Endothelial cell of umbilical vein (primary cell): ENCODE data around the gene SMAD9. TPM values are rescaled to one million over a fixed set of nuclear protein-coding genes. Genes with fewer than 3 reads are reported as not detected.

Source experiments
- BruUV-seq: library from RNA; stranded (reverse); fragments of 400-500 nt; replicated peaks from 2 replicates; lab custom pipeline; 2021; lab: Mats Ljungman, UMichigan
- CTCF ChIA-PET: fragments of 300-600, 350-600 bp; sonication (Branson Sonifier 250); formaldehyde crosslinking; loops from one replicate; lab custom pipeline; 2021; ENCODE audit warnings: antibody characterized with exemption, inconsistent platforms; lab: Charles Lee
- POLR2A ChIA-PET: fragments of 300-600, 350-600 bp; sonication (Branson Sonifier 250); formaldehyde crosslinking; loops from one replicate; lab custom pipeline; 2021; ENCODE audit warnings: antibody characterized with exemption, inconsistent platforms; lab: Charles Lee
- DNase-seq: peaks from one replicate; pipeline ENCODE4 v3.0.0-alpha.2; 2011; ENCODE audit warnings: low read depth, low spot score
- FAIRE-seq: peaks from 2 replicates; lab custom pipeline; 2011; peaks lifted over from hg19 to GRCh38; lab: Jason Lieb, UNC
- H2AFZ ChIP-seq: 2 replicates; pipeline ENCODE4 v1.6.0; 2012; ENCODE audit warnings: low read depth, low read length, control low read depth, inconsistent platforms
- H3K27ac ChIP-seq: 2 replicates; pipeline ENCODE4 v1.5.1; 2011; ENCODE audit warnings: low read depth, mild to moderate bottlenecking, control low read depth, low read length, moderate library complexity; ENCODE audit not compliant: insufficient read depth
- H3K27me3 ChIP-seq, 2 experiments: 2 replicates each; pipeline versions ENCODE4 v1.6.0 to v1.6.1; 2011; ENCODE audit warnings: low read length in 2 of 2, mixed read lengths in 1 of 2; ENCODE audit not compliant: control insufficient read depth in 2 of 2, insufficient read depth in 2 of 2
- H3K36me3 ChIP-seq, 2 experiments: 2 replicates in 1 of 2; 3 replicates in 1 of 2; pipeline ENCODE4 v1.5.1; 2011; ENCODE audit warnings: low read length in 2 of 2, mild to moderate bottlenecking in 1 of 2, moderate library complexity in 1 of 2; ENCODE audit not compliant: control insufficient read depth in 2 of 2, insufficient read depth in 2 of 2; ENCODE audit errors: extremely low read depth in 1 of 2
- H3K4me1 ChIP-seq: 3 replicates; pipeline ENCODE4 v1.5.1; 2011; ENCODE audit warnings: mild to moderate bottlenecking, low read length; ENCODE audit not compliant: control insufficient read depth, insufficient read depth; ENCODE audit errors: extremely low read depth
- H3K4me2 ChIP-seq: 2 replicates; pipeline ENCODE4 v1.6.1; 2011; ENCODE audit warnings: low read length, control low read depth, mixed read lengths; ENCODE audit not compliant: insufficient read depth
- H3K4me3 ChIP-seq, 3 experiments: fragments of 200-600 bp in 1 of 3; sonication (generic), shearing (Covaris generic) in 1 of 3; replicated peaks in 1 of 3; 2 replicates each; pipeline ENCODE4 v1.5.1; 2011 to 2016; ENCODE audit warnings: control low read depth in 3 of 3, low read length in 3 of 3, mild to moderate bottlenecking in 2 of 3, inconsistent platforms in 1 of 3, low read depth in 1 of 3, moderate library complexity in 1 of 3; ENCODE audit not compliant: insufficient read depth in 1 of 3
- H3K79me2 ChIP-seq: 2 replicates; pipeline ENCODE4 v1.6.0; 2012; ENCODE audit warnings: low read length, inconsistent platforms; ENCODE audit not compliant: control insufficient read depth, insufficient read depth
- H3K9ac ChIP-seq: replicated peaks from 2 replicates; pipeline ENCODE3; 2011; ENCODE audit warnings: low read length, control low read depth; ENCODE audit not compliant: insufficient read depth; ENCODE audit errors: extremely low read depth
- H3K9me1 ChIP-seq: replicated peaks from 3 replicates; pipeline ENCODE4 v1.6.0; 2011; ENCODE audit warnings: mild to moderate bottlenecking, low read length; ENCODE audit not compliant: control insufficient read depth, insufficient read depth; ENCODE audit errors: extremely low read depth
- H3K9me3 ChIP-seq: replicated peaks from 2 replicates; pipeline ENCODE4 v1.5.1; 2012; ENCODE audit warnings: low read length, inconsistent platforms; ENCODE audit not compliant: control insufficient read depth, insufficient read depth
- H4K20me1 ChIP-seq: replicated peaks from 2 replicates; pipeline ENCODE3; 2011; ENCODE audit warnings: mild to moderate bottlenecking, low read length; ENCODE audit not compliant: control insufficient read depth, insufficient read depth; ENCODE audit errors: extremely low read depth
- CTCF ChIP-seq, 2 donors: IDR thresholded peaks; 1 replicate in 1 of 2; 2 replicates in 1 of 2; pipeline ENCODE4 v1.5.1; 2011; ENCODE audit warnings: low read length in 2 of 2, mild to moderate bottlenecking in 2 of 2, moderate library complexity in 2 of 2, control low read depth in 1 of 2, inconsistent platforms in 1 of 2, low read depth in 1 of 2; ENCODE audit not compliant: insufficient read depth in 1 of 2; ENCODE audit errors: extremely low read depth in 1 of 2
- EZH2 ChIP-seq: IDR thresholded peaks from 2 replicates; pipeline ENCODE4 v1.6.1; 2012; ENCODE audit warnings: borderline replicate concordance, low read depth, mild to moderate bottlenecking, moderate library complexity, low read length, inconsistent platforms; ENCODE audit not compliant: severe bottlenecking
- FOS ChIP-seq: IDR thresholded peaks from 2 replicates; pipeline ENCODE4 v1.6.1; 2011; ENCODE audit warnings: mild to moderate bottlenecking, low read length, moderate library complexity, borderline replicate concordance; ENCODE audit not compliant: insufficient read depth
- GATA2 ChIP-seq: IDR thresholded peaks from 2 replicates; pipeline ENCODE4 v1.7.0; 2011; ENCODE audit warnings: low read depth, mild to moderate bottlenecking, moderate library complexity, mixed read lengths, low read length; ENCODE audit not compliant: insufficient read length, insufficient read depth
- JUN ChIP-seq: IDR thresholded peaks from 2 replicates; pipeline ENCODE4 v1.6.1; 2011; ENCODE audit warnings: borderline replicate concordance, low read depth; ENCODE audit not compliant: insufficient read length, insufficient read depth
- MAX ChIP-seq: IDR thresholded peaks from 2 replicates; pipeline ENCODE4 v1.6.1; 2011; ENCODE audit not compliant: insufficient read depth, insufficient read length
- MYC ChIP-seq: IDR thresholded peaks from one replicate; pipeline ENCODE4 v1.6.1; 2011; ENCODE audit warnings: mild to moderate bottlenecking, low read depth, low read length
- POLR2A ChIP-seq: IDR thresholded peaks from 2 replicates; pipeline ENCODE4 v1.6.1; 2012; ENCODE audit warnings: low read depth, mild to moderate bottlenecking, control low read depth, low read length
- POLR2AphosphoS5 ChIP-seq: IDR thresholded peaks from 2 replicates; pipeline ENCODE4 v1.6.1; 2012; ENCODE audit warnings: low read depth, mild to moderate bottlenecking, control low read depth, low read length, moderate library complexity; ENCODE audit not compliant: insufficient read depth
- dilution Hi-C: fragments of 300-500 bp; cut with MboI; formaldehyde crosslinking; loops from one replicate; pipeline ENCODE4 v1.15.0; 2019; ENCODE audit warnings: low sequenced_read_pairs; ENCODE audit not compliant: extremely low pct_ligation_motif_present
- intact Hi-C: fragments of 100-400 bp; cut with micrococcal nuclease; formaldehyde crosslinking; loops from one replicate; pipeline ENCODE4 v1.10.0; 2022
- polyA plus RNA-seq, 4 experiments: library from polyadenylated mRNA; depleted of rRNA in 3 of 4; stranded (reverse) in 3 of 4; unstranded in 1 of 4; fragments of >200 nt; gene quantifications; 2 replicates each; pipeline versions ENCODE4 v1.2.1 to v1.2.3, GENCODE V29; 2011 to 2012; ENCODE audit warnings: missing spikeins in 1 of 4
- total RNA-seq: library from RNA; stranded (reverse); gene quantifications from 2 replicates; pipeline ENCODE4 v1.2.3, GENCODE V29; 2021

The SMAD9 gene
- total and polyA plus RNA-seq, 2 donors (not counting 3 experiments of a cell fraction or from before 2014, with no cell fraction given), result 2.2 to 4.2 TPM

- Histone ChIP-seq H3K4me2 (no peak overlapping the region), H3K4me1 (peaks cover 18% of the 10 kb centered on the region), H3K9me1 (no peaks in the 10 kb centered on the region), H4K20me1 (no peaks in the 10 kb centered on the region), H3K9ac (no peak overlapping the region), H3K36me3 (peaks cover 0 to 2% of the 10 kb centered on the region in 2 experiments), H3K27ac (no peak overlapping the region), H3K27me3 (no peaks in the 10 kb centered on the region), H3K4me3 (no peak overlapping the region), H3K9me3 (no peaks in the 10 kb centered on the region), H2AFZ (no peak overlapping the region), H3K79me2 (no peaks in the 10 kb centered on the region)
- intact Hi-C loops, result no loop called here
- dilution Hi-C loops, result loop anchor here (25.0 kb wide), 1 partner anchor 121 kb away; the partner anchor contains the start of gene ALG5
- BruUV-seq, result no TSS peak
- POLR2A ChIA-PET, result interaction anchor here (0.5 kb wide), 1 partner anchor 134 kb away, joined by 4 read pairs; no protein-coding TSS in a partner anchor
- CTCF ChIA-PET, result interaction anchor here (0.6 to 3.8 kb wide), 7 partner anchors 8 to 116 kb away, joined by 3 to 19 read pairs (median 3); no protein-coding TSS in a partner anchor
- FAIRE-seq (peak; percentile 26), DNase-seq (peak; percentile 31)
- TF ChIP-seq EZH2 (no peak), MAX (no peak), JUN (no peak), MYC (no peak), POLR2AphosphoS5 (no peak), FOS (no peak), GATA2 (no peak), POLR2A (no peak), CTCF (IDR thresholded peaks at IDR 0.05; ENCODE audit: extremely low read depth in 1 of 2, insufficient read depth in 1 of 2, low read depth in 1 of 2, low read length in 2 of 2) (no peak)
These were observed 53.8 kb downstream of the SMAD9 start for GRCh38 chr13:36866232-36866631.
